ENCODE results near the gene MAGEE2.
"Not testable (repeated sequence)": the region's sequence is repeated elsewhere in the genome, so short reads cannot be mapped to it uniquely, and the experiment has no call there.

The MAGEE2 gene, protein sequence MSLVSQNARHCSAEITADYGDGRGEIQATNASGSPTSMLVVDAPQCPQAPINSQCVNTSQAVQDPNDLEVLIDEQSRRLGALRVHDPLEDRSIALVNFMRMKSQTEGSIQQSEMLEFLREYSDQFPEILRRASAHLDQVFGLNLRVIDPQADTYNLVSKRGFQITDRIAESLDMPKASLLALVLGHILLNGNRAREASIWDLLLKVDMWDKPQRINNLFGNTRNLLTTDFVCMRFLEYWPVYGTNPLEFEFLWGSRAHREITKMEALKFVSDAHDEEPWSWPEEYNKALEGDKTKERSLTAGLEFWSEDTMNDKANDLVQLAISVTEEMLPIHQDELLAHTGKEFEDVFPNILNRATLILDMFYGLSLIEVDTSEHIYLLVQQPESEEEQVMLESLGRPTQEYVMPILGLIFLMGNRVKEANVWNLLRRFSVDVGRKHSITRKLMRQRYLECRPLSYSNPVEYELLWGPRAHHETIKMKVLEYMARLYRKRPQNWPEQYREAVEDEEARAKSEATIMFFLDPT

DNA sequence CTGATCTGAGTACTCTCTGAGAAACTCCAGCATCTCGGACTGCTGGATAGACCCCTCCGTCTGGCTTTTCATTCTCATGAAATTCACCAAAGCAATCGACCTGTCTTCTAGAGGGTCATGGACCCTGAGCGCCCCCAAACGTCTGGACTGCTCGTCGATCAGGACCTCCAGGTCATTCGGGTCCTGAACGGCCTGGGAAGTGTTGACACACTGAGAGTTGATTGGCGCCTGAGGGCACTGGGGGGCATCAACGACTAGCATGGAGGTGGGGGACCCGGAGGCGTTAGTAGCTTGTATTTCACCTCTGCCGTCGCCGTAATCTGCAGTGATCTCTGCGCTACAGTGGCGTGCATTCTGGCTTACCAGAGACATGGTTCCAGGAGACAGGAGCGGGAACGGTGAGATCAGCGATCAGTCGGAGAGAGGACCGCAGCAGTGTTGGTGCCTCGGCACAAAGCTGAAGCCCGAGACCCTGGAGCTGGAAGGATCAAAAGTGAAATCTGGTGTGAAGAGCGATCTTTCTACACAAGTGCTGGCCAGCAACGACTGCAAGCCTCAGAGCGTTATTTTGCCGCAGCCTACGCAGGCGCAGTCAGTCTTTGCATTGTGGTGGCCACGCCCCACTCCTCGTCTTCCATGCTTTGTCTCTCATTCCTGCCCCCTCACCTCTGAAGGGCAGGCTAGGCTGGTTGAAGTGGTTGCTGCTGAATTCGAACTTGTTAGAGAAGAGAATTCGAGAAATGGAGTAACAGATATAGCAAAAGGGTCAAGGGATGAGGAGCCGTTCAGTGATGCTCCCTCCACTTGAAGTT is at the start of gene MAGEE2:
MAGEE2 (minus strand) TSS at position 575 of the 812 bp plus-strand sequence; CDS start at position 372, 203 bp downstream.
- no peak for DNase-seq

DNA sequence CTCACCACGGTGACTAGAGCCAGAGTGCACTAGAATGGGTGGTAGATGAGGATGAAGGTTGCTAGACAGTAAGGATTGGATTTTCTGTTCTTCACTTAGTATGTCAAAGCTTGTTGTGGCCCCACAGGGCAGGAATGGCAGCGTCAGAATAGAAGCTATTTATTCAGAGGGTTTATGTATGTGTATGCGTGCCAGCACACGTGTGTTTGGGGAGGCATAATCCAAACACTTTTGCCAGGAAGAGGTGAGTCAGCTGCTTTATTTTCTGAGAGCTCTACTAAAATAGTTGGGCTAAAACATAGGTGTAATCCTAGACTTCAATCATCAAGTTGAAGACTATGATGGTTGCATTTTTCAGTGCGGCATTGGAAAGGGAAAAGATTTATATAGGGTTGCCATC is 1.2 kb upstream of the MAGEE2 start:
- DNase-seq: no peak

DNA sequence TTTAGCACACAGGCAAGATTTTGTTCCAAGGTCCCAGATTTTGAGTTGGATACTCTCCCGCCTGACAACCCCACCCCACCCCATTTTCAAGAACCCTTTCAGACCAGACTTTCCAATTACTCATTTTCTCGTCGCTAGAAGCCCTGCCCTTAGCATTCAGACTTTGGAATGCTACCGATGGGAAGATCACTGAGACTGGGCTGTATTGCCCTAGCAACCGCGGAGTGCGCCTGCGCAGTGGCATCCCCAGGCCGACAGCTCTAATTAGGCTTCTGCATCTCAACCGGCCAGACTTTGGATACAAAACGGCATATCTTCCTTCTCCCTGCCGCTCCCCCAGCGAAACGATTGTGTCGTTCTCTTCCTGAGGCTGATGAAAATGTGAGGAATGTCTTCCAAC is 3.4 kb downstream of the MAGEE2 start:
- DNase-seq: no peak

DNA sequence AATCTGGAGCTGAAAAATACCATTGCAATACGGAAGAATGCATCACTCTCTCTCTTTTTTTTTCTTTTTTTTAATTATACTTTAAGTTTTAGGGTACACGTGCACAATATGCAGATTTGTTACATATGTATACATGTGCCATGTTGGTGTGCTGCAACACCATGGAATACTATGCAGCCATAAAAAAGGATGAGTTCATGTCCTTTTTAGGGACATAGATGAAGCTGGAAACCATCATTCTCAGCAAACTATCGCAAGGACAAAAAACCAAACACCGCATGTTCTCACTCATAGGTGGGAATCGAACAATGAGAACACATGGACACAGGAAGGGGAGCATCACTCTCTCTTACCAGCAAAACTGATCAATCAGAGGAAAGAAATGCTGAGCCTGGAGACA is 17.0 kb downstream of the MAGEE2 start:
- not testable (repeated sequence) for DNase-seq

DNA sequence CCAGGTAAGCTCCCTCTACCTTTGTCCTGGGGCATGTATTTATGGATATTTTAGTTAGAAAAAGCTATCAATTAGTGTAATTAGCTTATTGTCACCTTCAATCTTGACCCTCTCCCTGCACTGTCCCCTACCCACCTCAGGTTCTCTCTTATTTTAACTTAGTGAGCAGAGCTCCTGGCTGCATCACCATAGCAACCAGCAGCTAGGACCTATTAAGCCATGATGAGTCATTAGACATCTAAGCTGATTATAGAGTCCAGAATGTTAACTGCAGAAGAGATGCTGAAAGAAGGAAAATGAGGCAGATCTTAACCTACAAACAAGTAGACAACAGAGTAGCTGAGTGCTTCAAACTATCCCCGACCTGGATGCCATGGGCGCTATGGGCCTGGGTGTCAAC is 36.6 kb downstream of the MAGEE2 start:
- no peak for DNase-seq

DNA sequence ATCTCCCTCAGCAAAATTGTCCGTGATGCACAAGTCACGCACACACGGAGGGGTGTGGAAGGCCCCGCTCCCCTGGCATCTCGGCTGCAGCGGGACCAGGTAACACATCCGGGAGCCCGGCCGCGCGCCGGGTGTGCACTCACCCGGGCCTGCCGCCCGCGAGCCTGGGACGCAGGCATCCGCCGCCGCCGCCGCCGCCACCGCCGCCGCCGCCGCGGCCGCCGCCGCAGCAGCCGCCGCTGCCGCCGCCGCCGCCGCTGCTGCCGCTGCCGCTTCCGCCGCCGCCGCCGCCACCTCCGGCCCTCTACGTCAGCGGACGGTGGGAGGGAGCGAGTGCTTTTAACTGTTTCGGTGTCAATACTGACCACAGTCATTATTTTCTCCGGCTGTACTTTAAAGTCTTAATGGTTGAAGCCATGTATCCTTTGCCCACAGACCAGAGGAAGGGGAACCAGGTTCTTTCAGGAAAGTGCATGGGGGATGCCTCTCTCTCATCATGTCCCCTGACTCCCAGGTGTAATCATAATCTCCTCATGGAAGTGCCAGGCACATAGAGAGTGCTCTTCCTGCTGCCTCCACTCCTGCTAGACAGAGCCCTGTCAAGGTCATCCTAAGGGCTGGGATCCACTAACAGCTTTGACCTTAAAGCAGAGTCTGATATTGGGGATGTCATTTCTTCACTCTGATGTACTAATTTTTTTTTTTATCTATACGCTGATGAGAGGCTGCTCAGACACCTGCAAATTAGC is 38.0 kb downstream of the MAGEE2 start:
- peak; percentile 20 for DNase-seq

Measured in inflammatory macrophage treated with lipopolysaccharide for 4 hours (primary cell).